HG02981 (cell line): ENCODE data around the gene SNX22.

Source experiments
- ATAC-seq: cut with Tn5 transposase; IDR thresholded peaks from one replicate; pipeline ENCODE4 v1.9.1; 2021; ENCODE audit warnings: mild to moderate bottlenecking, moderate library complexity; ENCODE audit not compliant: unreplicated experiment

SNX22 gene

DNA sequence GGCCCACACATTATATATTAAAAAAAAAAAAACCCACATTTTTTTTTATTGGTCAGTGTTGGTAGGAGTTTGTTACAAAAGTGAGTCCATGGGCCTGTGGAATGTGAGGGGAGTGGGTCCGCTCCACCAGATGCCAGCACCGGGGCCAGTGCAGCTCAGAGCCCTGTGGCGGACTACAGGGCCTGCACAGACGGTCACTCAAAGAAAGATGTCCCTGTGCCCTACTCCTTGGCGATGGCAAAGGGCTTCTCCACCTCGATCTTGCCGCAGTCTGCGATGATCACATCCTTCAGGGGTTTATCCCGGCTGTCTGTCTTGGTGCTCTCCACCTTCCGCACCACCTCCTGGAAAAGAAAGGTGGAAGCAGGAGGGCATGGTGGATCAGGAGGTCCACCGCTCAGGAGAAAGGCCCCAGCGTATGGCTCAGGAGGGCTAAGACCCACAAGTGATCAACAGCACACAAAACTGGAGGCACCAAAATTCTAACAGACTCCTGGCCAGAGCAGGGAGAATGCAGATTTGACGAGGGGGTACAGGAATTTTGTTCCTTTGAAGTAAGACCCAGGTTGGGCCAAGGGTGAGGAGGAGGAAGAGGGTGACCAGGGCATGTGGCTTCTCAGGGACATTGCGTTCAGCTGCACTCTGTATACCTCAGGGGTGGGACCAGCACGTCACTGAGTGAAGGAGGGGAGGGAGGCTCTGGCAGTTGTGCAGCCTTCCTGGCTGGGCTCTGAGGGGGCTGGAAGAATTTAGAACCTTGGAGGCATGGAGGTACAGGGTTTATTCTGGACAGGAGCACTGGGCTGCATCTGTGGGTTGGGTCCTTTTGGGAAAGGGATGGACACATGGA is 4.5 kb downstream of the SNX22 start:
- no peak for ATAC-seq

DNA sequence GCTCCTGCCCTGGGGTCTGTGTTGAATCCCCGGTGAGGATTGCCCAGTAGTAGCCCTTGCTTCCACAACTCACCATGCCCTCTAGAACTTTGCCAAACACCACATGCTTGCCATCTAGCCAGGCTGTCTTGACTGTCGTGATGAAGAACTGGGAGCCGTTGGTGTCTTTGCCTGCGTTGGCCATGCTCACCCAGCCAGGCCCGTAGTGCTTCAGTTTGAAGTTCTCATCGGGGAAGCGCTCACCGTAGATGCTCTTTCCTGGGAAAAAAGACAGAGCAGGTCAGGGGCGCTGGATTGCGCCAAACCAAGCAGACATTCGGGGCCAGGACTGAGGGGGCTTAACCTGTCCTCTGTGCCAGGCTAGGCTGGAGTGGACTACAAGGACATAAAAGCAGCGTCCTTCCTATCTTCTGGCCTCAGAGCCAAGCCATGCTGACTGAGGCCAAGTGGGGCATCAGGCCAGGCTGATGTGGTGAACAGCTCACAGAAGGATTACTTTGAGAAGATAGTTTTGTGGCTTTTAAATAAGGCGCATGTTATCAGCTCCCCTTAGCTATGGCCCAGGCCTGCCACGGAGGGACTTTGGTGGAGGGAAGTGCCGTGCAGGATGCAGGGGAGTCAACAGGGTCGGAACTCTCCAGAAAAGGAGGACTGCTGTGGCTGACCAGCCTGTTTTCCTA is 5.3 kb downstream of the SNX22 start:
- ATAC-seq, result no peak

GRCh38 chr15:64157599-64158125 is 6.1 kb downstream of the SNX22 start:
- no peak for ATAC-seq

DNA sequence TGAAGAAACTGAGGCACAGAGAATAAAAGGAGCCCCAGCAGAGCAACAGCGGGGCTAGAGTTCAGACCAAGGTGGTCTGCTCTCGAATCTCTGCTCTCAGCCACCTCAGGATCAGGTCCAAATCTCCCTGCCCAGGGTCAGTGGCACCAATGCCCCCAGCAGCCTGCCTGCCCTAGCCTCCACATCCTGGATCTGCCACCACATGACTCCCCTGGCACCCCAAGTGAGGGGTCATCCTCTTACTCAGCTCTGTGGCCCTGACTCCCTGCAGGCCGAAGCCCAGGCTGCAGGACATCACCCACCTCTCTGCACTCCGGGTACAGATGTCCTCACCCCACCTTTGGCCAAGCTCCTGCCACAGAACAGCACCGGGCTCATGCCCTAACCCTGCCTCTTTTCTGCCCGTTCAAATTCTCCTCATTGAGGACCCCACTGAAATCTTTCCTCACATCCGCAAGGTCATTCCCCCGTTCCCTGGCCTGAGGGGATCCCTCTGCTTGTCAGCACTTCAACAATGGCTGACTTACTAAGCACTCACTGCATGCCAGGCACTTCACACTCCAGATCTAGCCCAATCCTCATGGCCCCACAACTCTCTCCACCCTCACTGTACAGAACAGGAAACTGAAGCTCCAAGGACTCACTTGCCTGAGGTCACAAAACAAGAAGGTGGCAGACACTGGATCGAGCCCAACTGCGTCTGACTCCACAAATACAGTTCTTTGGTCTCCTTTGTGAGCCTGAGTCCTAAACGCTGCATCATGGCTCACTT is 7.0 kb downstream of the SNX22 start:
- no peak for ATAC-seq

- ATAC-seq, result no peak
These were observed 10.4 kb downstream of the SNX22 start for GRCh38 chr15:64161688-64162477.

DNA sequence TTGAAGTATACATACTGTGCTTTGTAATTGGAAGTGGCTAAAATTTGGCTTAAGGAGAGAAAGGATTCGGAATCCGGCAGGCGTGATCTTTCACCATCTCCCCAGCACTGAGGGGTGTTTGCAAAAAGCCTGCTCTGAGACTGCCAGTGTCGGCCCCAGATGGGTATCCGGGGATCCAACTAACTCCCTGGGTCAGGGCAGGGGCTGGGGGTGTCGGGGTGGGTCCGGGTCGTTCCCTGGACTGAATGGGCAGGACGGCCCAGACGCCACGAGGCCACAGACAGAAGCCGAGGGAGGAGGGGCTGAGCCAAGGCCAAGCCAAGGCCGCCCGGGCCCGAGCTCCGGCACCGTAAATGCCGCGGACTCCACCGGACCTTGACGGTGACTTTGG is 10.9 kb downstream of the SNX22 start:
- ATAC-seq, result peak; percentile 17

DNA sequence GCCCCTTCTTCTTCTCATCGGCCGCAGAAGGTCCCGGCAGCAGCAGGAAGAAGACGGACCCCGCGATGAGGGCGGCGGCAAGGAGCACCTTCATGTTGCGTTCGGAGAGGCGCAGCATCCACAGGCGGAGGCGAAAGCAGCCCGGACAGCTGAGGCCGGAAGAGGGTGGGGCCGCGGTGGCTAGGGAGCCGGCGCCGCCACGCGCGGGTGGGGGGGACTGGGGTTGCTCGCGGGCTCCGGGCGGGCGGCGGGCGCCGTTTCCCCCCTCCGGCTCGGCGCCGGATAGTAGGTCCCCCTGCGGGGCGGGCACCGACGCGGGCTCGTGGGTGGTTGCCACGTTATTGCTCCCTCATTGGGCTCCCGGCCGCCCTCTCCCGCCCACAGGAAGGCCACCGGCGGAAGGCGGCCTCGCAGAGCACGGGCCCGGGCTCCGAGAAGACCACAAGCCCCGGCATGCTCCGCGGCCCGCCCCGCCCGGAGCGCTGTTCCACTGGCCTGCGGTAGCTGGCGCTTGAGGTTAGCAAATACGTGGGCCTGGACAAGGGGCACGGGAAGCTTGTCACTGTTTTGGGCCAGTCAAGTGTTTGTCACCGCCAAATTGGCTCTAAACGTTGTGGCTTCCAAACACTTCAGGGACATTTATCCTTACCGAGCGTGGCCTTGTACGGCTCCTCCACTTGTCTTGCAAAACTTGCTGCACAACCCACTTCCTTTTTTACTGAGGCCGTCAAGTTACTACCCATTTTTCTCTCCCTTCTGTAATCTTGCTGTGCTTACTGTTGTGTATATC is 11.5 kb downstream of the SNX22 start, which contains the start of gene PPIB:
Gene PPIB (minus strand): TSS at position 154 of the 790 bp plus-strand sequence. CDS start 36 bp downstream, at position 118.
- peak; percentile 88 for ATAC-seq

GRCh38 chr15:64163659-64164362 is 12.3 kb downstream of the SNX22 start:
- ATAC-seq, result peak; percentile 3

- ATAC-seq, result no peak
These were observed 12.9 kb downstream of the SNX22 start for GRCh38 chr15:64164436-64164835.

DNA sequence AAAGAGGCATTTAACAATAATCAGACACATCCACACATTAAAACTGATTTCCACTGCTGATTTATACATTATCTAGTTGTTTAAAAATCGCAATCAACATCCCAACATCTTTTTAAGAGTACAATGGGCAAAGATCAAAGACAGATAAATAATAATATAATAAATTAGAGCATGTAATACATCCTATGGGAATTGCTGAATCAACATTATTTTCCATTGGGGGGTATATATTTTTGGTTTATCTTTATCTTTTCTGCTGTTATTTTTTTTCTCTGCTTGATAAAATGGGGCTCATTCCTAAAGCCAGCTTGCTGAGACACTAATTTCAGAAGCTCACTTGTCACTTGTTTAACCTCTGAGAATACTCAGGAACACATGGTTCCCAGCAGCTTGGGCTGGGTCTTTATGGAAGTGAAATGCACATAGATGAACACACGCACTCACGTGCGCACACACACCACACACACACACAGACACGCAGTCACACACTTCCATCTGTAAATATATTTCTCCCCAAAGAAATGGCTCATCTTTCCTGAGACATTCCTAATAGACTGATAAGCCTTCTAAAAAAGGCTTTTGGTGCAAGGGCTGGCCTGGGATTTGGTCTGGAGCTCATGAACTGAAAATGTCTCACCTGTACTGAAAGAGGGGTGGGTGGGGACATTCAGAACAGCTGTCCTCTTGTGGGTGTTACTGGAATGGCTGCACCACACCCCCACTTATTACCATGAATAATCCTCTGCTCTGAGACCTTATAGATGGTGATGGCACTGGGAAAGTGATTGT is 14.8 kb downstream of the SNX22 start:
- ATAC-seq, result no peak

- ATAC-seq, result no peak
These were observed 28.8 kb downstream of the SNX22 start for GRCh38 chr15:64180235-64180824.

- ATAC-seq, result no peak
These were observed 31.4 kb downstream of the SNX22 start for GRCh38 chr15:64182859-64183370.

DNA sequence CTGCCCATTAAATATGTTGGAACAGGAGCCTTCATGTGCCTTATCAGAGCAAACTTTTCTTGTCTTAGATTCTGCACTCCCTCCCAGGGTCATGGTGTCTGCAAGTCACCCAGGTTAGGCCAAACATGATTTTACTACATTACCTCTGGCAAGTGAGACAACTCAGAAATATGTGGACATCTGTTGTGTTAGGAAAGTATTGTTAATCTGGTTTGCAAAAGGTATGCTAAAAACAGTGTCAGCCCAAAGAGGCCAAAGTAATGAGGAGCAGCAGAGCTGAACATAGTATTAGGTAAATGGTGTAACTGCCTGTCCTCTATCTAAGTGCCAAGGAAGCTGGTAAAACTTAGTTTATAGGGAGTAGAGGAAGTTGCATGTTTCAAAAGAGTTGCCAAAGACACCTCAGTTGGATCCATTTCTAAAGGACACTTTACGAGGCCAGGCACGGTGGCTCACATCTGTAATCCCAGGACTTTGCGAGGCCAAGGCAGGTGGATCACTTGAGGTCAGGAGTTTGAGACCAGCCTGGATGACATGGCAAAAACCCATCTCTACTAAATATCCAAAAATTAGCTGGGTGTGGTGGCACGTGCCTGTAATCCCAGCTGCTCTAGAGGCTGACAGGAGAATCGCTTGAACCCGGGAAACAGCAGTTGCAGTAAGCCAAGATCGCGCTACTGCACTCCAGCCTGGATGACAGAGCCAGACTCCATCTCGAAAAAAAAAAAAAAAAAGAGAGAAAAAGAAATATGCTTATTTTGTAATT is 33.8 kb downstream of the SNX22 start:
- ATAC-seq, result no peak

DNA sequence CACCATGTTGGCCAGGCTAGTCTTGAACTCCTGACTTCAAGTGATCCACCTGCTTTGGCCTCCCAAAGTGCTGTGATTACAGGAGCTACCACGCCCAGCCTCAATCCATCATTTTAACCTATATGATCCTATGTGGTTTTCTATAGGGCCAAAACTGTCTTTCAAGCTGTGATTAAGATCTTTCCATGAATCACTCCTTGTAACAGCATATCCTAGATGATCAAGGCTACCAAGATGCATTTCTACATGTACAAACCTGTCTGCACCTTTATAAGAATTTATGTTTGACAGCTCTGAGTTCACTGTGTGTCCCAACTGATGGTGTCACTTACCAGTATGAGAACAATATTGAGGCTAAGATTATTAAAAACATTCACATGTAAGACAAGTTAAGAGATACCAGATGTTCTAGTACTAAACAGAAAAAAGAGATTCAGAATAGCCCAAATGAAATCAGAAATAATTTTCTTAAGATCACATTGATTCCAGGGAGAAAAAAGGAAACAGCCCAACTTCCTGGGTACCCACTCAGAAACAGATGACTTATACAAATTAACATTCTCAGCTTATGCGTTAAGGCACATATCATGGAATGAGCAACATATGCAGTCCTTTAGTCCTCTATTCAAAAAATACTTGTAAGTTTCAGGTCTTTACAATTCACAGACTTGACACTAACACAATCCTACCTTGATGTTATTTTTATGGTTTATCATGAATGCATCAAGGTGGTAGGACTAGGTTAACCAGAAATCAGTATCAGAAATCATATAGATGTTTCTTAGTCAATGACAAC is 36.1 kb downstream of the SNX22 start:
- ATAC-seq, result no peak

GRCh38 chr15:64191971-64192830 is 40.7 kb downstream of the SNX22 start:
- ATAC-seq, result no peak
